KBM-7 (cell line): Measurements from ENCODE around the gene SDK1.
A peak's percentile ranks its signal among the peaks of the same experiment; 100 is the strongest.
"Not testable (repeated sequence)": the region's sequence is repeated elsewhere in the genome, so short reads cannot be mapped to it uniquely, and the experiment has no call there.

Source experiments
- DNase-seq: peaks from one replicate; pipeline ENCODE4 v3.0.0-alpha.2; 2015
- in situ Hi-C: fragments of 300-500 bp; cut with MboI; formaldehyde crosslinking; loops from 2 replicates; pipeline ENCODE4 v1.14.3; 2020; ENCODE audit warnings: low sequenced_read_pairs, low pct_unique_long_range_greater_than_20kb, mixed read lengths

Gene SDK1

GRCh38 chr7:3725155-3726059 lies 424.4 kb downstream of the SDK1 start:
- in situ Hi-C loops: no loop called here

GRCh38 chr7:3730276-3730675 lies 429.2 kb downstream of the SDK1 start:
- in situ Hi-C loops: no loop called here
- no peak for DNase-seq

More at GRCh38 chr7:3725155-3726059, 424.4 kb downstream of the SDK1 start:
- DNase-seq: no peak

- DNase-seq: no peak
- in situ Hi-C loops: no loop called here
Measured at GRCh38 chr7:3732395-3733005, 431.4 kb downstream of the SDK1 start.

- in situ Hi-C loops: no loop called here
- DNase-seq: no peak
Measured at GRCh38 chr7:3733541-3734140, 432.6 kb downstream of the SDK1 start.

- DNase-seq: no peak
- in situ Hi-C loops: no loop called here
Measured at GRCh38 chr7:3738964-3739363, 437.9 kb downstream of the SDK1 start.

- DNase-seq: no peak
- in situ Hi-C loops: no loop called here
Measured at GRCh38 chr7:3739983-3740382, 438.9 kb downstream of the SDK1 start.

GRCh38 chr7:3747467-3747866 lies 446.4 kb downstream of the SDK1 start:
- DNase-seq: peak; percentile 7
- in situ Hi-C loops: no loop called here

- no peak for DNase-seq
- in situ Hi-C loops: no loop called here
Measured at GRCh38 chr7:3748389-3748788, 447.3 kb downstream of the SDK1 start.

- in situ Hi-C loops: no loop called here
- DNase-seq: no peak
Measured at GRCh38 chr7:3753868-3754267, 452.8 kb downstream of the SDK1 start.

- in situ Hi-C loops: no loop called here
- no peak for DNase-seq
Measured at GRCh38 chr7:3754493-3755341, 453.7 kb downstream of the SDK1 start.

- DNase-seq, in situ Hi-C loops: not testable (repeated sequence)
Measured at GRCh38 chr7:3755778-3756453, 454.9 kb downstream of the SDK1 start.

GRCh38 chr7:3757059-3757458 lies 456.0 kb downstream of the SDK1 start:
- DNase-seq: no peak
- in situ Hi-C loops: no loop called here

GRCh38 chr7:3760651-3761050 lies 459.6 kb downstream of the SDK1 start:
- in situ Hi-C loops: no loop called here
- DNase-seq: no peak

- in situ Hi-C loops: no loop called here
- no peak for DNase-seq
Measured at GRCh38 chr7:3762146-3762831, 461.2 kb downstream of the SDK1 start.

GRCh38 chr7:3767917-3768777 lies 467.1 kb downstream of the SDK1 start:
- in situ Hi-C loops: no loop called here
- DNase-seq: no peak

- in situ Hi-C loops: no loop called here
- DNase-seq: no peak
Measured at GRCh38 chr7:3771906-3772305, 470.9 kb downstream of the SDK1 start.

- in situ Hi-C loops: no loop called here
- DNase-seq: no peak
Measured at GRCh38 chr7:3778345-3778744, 477.3 kb downstream of the SDK1 start.
